Spinal cord (tissue), 10 donors: Measurements from ENCODE around the gene SFSWAP. TPM values are rescaled to one million over a fixed set of nuclear protein-coding genes. Genes with fewer than 3 reads are reported as not detected.
"Not testable (repeated sequence)": the region's sequence is repeated elsewhere in the genome, so short reads cannot be mapped to it uniquely, and the experiment has no call there.

Source experiments
- DNase-seq, 6 donors: peaks; one replicate each; pipeline versions ENCODE4 v3.0.0 to v3.0.0-alpha.2; 2013 to 2015; ENCODE audit warnings: low spot score in 6 of 6, low read depth in 4 of 6
- H3K27ac ChIP-seq: one replicate; pipeline ENCODE4 v1.5.1; 2013; ENCODE audit warnings: low read depth, low read length, control low read depth
- H3K27me3 ChIP-seq: one replicate; pipeline ENCODE4 v1.6.1; 2013; ENCODE audit warnings: low read length; ENCODE audit not compliant: control insufficient read depth, insufficient read depth
- H3K36me3 ChIP-seq: one replicate; pipeline ENCODE4 v1.6.1; 2013; ENCODE audit warnings: low read length; ENCODE audit not compliant: control insufficient read depth, insufficient read depth
- H3K4me1 ChIP-seq: one replicate; pipeline ENCODE4 v1.6.1; 2013; ENCODE audit warnings: low read length; ENCODE audit not compliant: control insufficient read depth, insufficient read depth
- H3K4me3 ChIP-seq: one replicate; pipeline ENCODE4 v1.5.1; 2013; ENCODE audit warnings: low read depth, low read length, control low read depth
- H3K9me3 ChIP-seq: one replicate; pipeline ENCODE4 v1.6.1; 2013; ENCODE audit warnings: low read length; ENCODE audit not compliant: control insufficient read depth, insufficient read depth
- WGBS: methylation state at CpG from one replicate; pipeline ENCODE4 v1.1.5; 2013; ENCODE audit warnings: missing lambda C conversion rate; ENCODE audit not compliant: insufficient coverage; 5-methylcytosine and 5-hydroxymethylcytosine counted together
- polyA plus RNA-seq, 2 donors: library from polyadenylated mRNA; unstranded; fragments of 120-200 nt; gene quantifications; one replicate each; pipeline ENCODE4 v1.2.1, GENCODE V29; 2013; ENCODE audit not compliant: insufficient read length in 2 of 2
- total RNA-seq, 2 donors: library from RNA; depleted of rRNA in 1 of 2; stranded (reverse); fragments of 120-200 nt in 1 of 2; fragments of >200 nt in 1 of 2; gene quantifications; one replicate each; pipeline versions ENCODE4 v1.2.3 to v1.2.4, GENCODE V29; 2013 to 2014
- donor health status: healthy.

SFSWAP gene
- total and polyA plus RNA-seq, 4 donors: 20.1 to 78.6 (median 47.1) TPM

DNA sequence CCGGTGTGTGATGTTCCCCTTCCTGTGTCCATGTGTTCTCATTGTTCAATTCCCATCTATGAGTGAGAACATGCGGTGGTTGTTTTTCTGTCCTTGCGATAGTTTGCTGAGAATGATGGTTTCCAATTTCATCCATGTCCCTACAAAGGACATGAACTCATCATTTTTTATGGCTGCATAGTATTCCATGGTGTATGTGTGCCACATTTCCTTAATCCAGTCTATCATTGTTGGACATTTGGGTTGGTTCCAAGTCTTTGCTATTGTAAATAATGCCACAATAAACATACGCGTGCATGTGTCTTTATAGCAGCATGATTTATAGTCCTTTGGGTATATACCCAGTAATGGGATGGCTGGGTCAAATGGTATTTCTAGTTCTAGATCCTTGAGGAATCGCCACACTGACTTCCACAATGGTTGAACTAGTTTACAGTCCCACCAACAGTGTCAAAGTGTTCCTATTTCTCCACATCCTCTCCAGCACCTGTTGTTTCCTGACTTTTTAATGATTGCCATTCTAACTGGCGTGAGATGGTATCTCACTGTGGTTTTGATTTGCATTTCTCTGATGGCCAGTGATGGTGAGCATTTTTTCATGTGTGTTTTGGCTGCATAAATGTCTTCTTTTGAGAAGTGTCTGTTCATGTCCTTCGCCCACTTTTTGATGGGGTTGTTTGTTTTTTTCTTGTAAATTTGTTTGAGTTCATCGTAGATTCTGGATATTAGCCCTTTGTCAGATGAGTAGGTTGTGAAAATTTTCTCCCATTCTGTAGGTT, 98.8 kb downstream of the SFSWAP start:
- not testable (repeated sequence) for H3K36me3 ChIP-seq, H3K9me3 ChIP-seq, H3K4me1 ChIP-seq, DNase-seq, H3K27ac ChIP-seq, H3K4me3 ChIP-seq, H3K27me3 ChIP-seq
- no CpG with 5 or more reads among the region's 9 CpGs for WGBS

- Histone ChIP-seq H3K36me3 (no peaks in the 10 kb centered on the region), H3K4me3 (no peak overlapping the region), H3K9me3 (peaks cover 2% of the 10 kb centered on the region), H3K27me3 (no peaks in the 10 kb centered on the region), H3K27ac (no peak overlapping the region), H3K4me1 (peaks cover 3% of the 10 kb centered on the region)
- DNase-seq: peak in 1 of 6 donors; percentile 53
- WGBS: 58% methylated on average over 7 of the region's 13 CpGs
These were observed 99.8 kb downstream of the SFSWAP start for GRCh38 chr12:131810726-131811125.

DNA sequence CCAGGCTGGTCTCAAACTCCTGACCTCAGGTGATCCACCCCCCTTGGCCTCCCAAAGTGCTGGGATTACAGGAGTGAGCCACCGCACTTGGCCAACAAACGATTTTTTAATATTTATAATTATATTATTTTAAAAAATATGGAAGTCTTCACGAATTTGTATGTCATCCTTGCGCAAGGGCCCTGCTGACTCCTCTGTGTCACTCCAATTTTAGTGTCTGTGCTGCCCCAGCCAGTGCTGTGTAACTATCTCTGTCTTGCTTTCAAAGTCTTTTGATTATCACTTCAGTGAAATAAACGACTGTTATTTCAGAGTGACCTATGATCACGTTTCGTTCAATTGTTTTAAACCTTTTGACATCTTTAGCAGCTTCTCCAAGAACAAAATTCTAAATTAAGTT, 104.2 kb downstream of the SFSWAP start:
- Histone ChIP-seq H3K9me3 (peaks cover 2% of the 10 kb centered on the region), H3K4me3 (no peak overlapping the region), H3K27me3 (no peaks in the 10 kb centered on the region), H3K36me3 (no peaks in the 10 kb centered on the region), H3K27ac (no peak overlapping the region), H3K4me1 (peaks cover 3% of the 10 kb centered on the region)
- no peak for DNase-seq
- 90% methylated on average over 4 of the region's 7 CpGs for WGBS

- no peak for DNase-seq
- Histone ChIP-seq H3K4me3 (no peak overlapping the region), H3K27ac (no peak overlapping the region), H3K27me3 (no peaks in the 10 kb centered on the region), H3K4me1 (no peaks in the 10 kb centered on the region), H3K9me3 (peaks cover 2% of the 10 kb centered on the region), H3K36me3 (no peaks in the 10 kb centered on the region)
- 75% methylated on average over 1 of the region's 5 CpGs for WGBS
These were observed 105.6 kb downstream of the SFSWAP start for GRCh38 chr12:131816495-131816894.

DNA sequence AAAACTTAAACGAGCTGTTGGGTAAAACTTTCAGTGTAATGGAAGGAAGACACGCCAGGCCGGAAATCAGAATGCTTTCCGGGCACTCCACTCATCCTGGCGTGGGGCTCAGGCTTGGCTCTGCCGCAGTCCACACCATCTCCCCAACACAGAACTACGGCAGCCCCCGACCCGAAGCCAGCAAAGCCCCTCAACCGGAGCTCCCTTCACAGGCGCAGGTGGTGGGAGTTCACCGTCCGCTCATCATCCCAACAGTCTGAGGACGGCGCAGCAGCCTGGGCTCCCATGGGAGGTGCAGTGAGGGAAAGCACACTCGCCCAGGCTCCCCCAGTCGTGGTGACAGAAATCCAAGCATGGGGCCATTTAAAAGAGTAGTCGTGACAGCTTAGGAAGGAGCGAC, 106.4 kb downstream of the SFSWAP start:
- no peaks in the 10 kb centered on the region for H3K36me3 ChIP-seq
- H3K9me3 ChIP-seq: peaks cover 2% of the 10 kb centered on the region
- no peak for DNase-seq
- no peaks in the 10 kb centered on the region for H3K4me1 ChIP-seq
- H3K27ac ChIP-seq: no peak overlapping the region
- WGBS: 87% methylated on average over 15 of the region's 19 CpGs
- H3K27me3 ChIP-seq: no peaks in the 10 kb centered on the region
- H3K4me3 ChIP-seq: no peak overlapping the region

GRCh38 chr12:131818821-131819585, 108.1 kb downstream of the SFSWAP start:
- Histone ChIP-seq H3K4me1 (no peaks in the 10 kb centered on the region), H3K9me3 (no peaks in the 10 kb centered on the region), H3K4me3 (no peak overlapping the region), H3K27ac (no peak overlapping the region), H3K27me3 (no peaks in the 10 kb centered on the region), H3K36me3 (no peaks in the 10 kb centered on the region)
- DNase-seq: no peak
- 78% methylated on average over 29 of the region's 30 CpGs for WGBS

DNA sequence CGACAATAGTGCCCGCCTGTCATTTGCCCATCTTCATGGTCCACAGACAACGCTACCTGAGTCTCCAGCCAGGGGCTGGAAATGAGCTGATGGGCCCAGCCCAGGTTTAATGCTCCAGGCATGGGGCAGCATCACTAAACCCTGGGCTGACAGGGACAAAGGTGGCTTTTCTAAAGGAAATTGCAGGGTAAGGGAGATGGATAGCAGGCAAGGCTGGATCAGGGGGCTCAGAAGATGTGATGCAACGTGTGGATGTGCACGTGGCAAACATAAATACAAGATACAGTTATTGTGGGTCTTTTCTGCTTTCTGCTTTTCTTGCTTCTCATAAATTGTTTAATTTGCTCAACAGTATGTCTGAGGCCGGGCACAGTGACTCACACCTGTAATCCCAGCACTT, 113.6 kb downstream of the SFSWAP start:
- no peak for DNase-seq
- Histone ChIP-seq H3K9me3 (no peaks in the 10 kb centered on the region), H3K27ac (no peak overlapping the region), H3K36me3 (no peaks in the 10 kb centered on the region), H3K4me1 (peaks cover 27% of the 10 kb centered on the region), H3K27me3 (peaks cover 5% of the 10 kb centered on the region), H3K4me3 (no peak overlapping the region)
- WGBS: 94% methylated on average over 4 of the region's 6 CpGs

DNA sequence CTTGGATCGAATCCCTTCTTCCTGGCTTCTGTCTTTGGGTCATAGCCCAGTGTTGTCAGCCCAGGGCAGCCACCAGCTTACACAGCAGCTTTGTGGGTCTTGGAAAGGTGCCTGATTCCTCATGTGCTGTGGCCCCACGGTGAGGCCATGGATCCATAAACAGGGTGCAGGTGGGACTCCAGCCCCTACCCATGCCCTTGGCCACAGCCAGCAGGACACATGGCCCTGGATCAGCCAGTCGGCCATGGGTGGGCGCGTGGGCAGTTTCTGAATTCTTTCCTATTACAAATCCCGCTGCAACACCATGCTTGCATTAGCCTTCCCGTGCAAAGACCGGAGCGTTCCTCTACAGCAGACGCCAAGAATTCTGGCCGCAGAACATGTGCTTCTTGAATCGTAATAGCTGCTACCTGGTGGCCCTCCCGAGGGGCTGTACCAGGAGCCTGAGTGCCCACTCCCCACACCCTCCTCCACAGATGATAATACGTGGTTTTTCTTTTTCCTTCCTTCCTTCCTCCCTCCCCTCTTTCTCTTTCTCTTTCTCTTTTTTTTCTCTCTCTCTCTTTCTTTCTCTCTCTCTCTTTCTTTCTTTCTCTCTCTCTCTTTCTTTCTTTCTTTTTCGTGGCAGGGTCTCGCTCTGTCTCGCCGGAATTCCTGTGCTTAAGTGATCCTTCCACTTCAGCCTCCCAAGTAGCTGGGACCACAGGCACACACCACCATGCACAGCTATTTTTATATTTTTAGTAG, 114.4 kb downstream of the SFSWAP start:
- 58% methylated on average over 18 of the region's 18 CpGs for WGBS
- Histone ChIP-seq H3K4me3 (no peak overlapping the region), H3K27ac (no peak overlapping the region), H3K4me1 (peaks cover 35% of the 10 kb centered on the region), H3K36me3 (no peaks in the 10 kb centered on the region), H3K9me3 (no peaks in the 10 kb centered on the region), H3K27me3 (peaks cover 7% of the 10 kb centered on the region)
- peak in 1 of 6 donors; percentile 47 for DNase-seq

GRCh38 chr12:131826097-131826928, 115.4 kb downstream of the SFSWAP start:
- no peak for DNase-seq
- H3K27ac ChIP-seq: no peak overlapping the region
- peaks cover 44% of the 10 kb centered on the region for H3K4me1 ChIP-seq
- H3K27me3 ChIP-seq: peaks cover 7% of the 10 kb centered on the region
- WGBS: 64% methylated on average over 22 of the region's 23 CpGs
- no peaks in the 10 kb centered on the region for H3K9me3 ChIP-seq
- no peaks in the 10 kb centered on the region for H3K36me3 ChIP-seq
- H3K4me3 ChIP-seq: no peak overlapping the region
